ENCODE results near the gene IFNGR2. TPM values are rescaled to one million over a fixed set of nuclear protein-coding genes. Genes with fewer than 3 reads are reported as not detected.
A peak's percentile ranks its signal among the peaks of the same experiment; 100 is the strongest.

IFNGR2 gene
- total RNA-seq, 1 donor from 2014 or later: 55.6 TPM

- peaks cover 45% of the 10 kb centered on the region for H3K36me3 Mint-ChIP-seq (ENCODE audit: unreplicated experiment)
- no peaks in the 10 kb centered on the region for H3K9me3 Mint-ChIP-seq (ENCODE audit: unreplicated experiment)
- H3K4me3 Mint-ChIP-seq (ENCODE audit: unreplicated experiment): no peak overlapping the region
- peaks cover 39% of the 10 kb centered on the region for H3K4me1 Mint-ChIP-seq (ENCODE audit: unreplicated experiment)
- no peak for DNase-seq (ENCODE audit: extremely low spot score, unreplicated experiment)
- TF ChIP-seq CTCF (IDR thresholded peaks at IDR 0.05): no peak
- no peaks in the 10 kb centered on the region for H3K27me3 Mint-ChIP-seq (ENCODE audit: unreplicated experiment)
- peak overlapping the region; percentile 89 for H3K27ac Mint-ChIP-seq (ENCODE audit: unreplicated experiment)
Observed at GRCh38 chr21:33433425-33434114, 30.4 kb downstream of the IFNGR2 start.

- H3K9me3 Mint-ChIP-seq (ENCODE audit: unreplicated experiment): no peaks in the 10 kb centered on the region
- TF ChIP-seq CTCF (IDR thresholded peaks at IDR 0.05): no peak
- no peak for DNase-seq (ENCODE audit: extremely low spot score, unreplicated experiment)
- H3K4me1 Mint-ChIP-seq (ENCODE audit: unreplicated experiment): peaks cover 27% of the 10 kb centered on the region
- H3K27ac Mint-ChIP-seq (ENCODE audit: unreplicated experiment): peak overlapping the region; percentile 89
- peak overlapping the region; percentile 39 for H3K4me3 Mint-ChIP-seq (ENCODE audit: unreplicated experiment)
- H3K36me3 Mint-ChIP-seq (ENCODE audit: unreplicated experiment): peaks cover 41% of the 10 kb centered on the region
- no peaks in the 10 kb centered on the region for H3K27me3 Mint-ChIP-seq (ENCODE audit: unreplicated experiment)
Observed at GRCh38 chr21:33434770-33435360, 31.7 kb downstream of the IFNGR2 start.

- Mint-ChIP-seq H3K27me3 (ENCODE audit: unreplicated experiment) (no peaks in the 10 kb centered on the region), H3K27ac (ENCODE audit: unreplicated experiment) (no peak overlapping the region)
- TF ChIP-seq CTCF (IDR thresholded peaks at IDR 0.05): no peak
Observed at GRCh38 chr21:33437140-33437539, 33.9 kb downstream of the IFNGR2 start.

GRCh38 chr21:33441489-33442477 lies 38.6 kb downstream of the IFNGR2 start:
- Mint-ChIP-seq H3K27ac (ENCODE audit: unreplicated experiment) (peak overlapping the region; percentile 85), H3K27me3 (ENCODE audit: unreplicated experiment) (no peaks in the 10 kb centered on the region), H3K4me3 (ENCODE audit: unreplicated experiment) (peak overlapping the region; percentile 22), H3K9me3 (ENCODE audit: unreplicated experiment) (no peaks in the 10 kb centered on the region), H3K36me3 (ENCODE audit: unreplicated experiment) (peaks cover 16% of the 10 kb centered on the region), H3K4me1 (ENCODE audit: unreplicated experiment) (peaks cover 17% of the 10 kb centered on the region)
- no peak for DNase-seq (ENCODE audit: extremely low spot score, unreplicated experiment)
- TF ChIP-seq CTCF (IDR thresholded peaks at IDR 0.05): no peak

More at GRCh38 chr21:33437140-33437539, 33.9 kb downstream of the IFNGR2 start:
- Mint-ChIP-seq H3K4me1 (ENCODE audit: unreplicated experiment) (peaks cover 37% of the 10 kb centered on the region), H3K36me3 (ENCODE audit: unreplicated experiment) (peaks cover 37% of the 10 kb centered on the region), H3K4me3 (ENCODE audit: unreplicated experiment) (no peak overlapping the region), H3K9me3 (ENCODE audit: unreplicated experiment) (no peaks in the 10 kb centered on the region)
- DNase-seq (ENCODE audit: extremely low spot score, unreplicated experiment): no peak

Measured in osteocyte (in vitro differentiated cells).